ENCODE data around the gene IGDCC3.

The IGDCC3 gene

GRCh38 chr15:65386376-65386775, 8.6 kb upstream of the IGDCC3 start:
- no peak for DNase-seq

GRCh38 chr15:65385870-65386258, 8.1 kb upstream of the IGDCC3 start:
- no peak for DNase-seq

GRCh38 chr15:65384895-65385869, 7.4 kb upstream of the IGDCC3 start:
- DNase-seq: peak; percentile 89

GRCh38 chr15:65384505-65384894, 6.7 kb upstream of the IGDCC3 start:
- DNase-seq: no peak

GRCh38 chr15:65383991-65384390, 6.2 kb upstream of the IGDCC3 start:
- no peak for DNase-seq

- DNase-seq: no peak
Measured at GRCh38 chr15:65383456-65383855, 5.7 kb upstream of the IGDCC3 start.

GRCh38 chr15:65382921-65383320, 5.1 kb upstream of the IGDCC3 start:
- DNase-seq: no peak

GRCh38 chr15:65382146-65382491, 4.3 kb upstream of the IGDCC3 start:
- peak; percentile 66 for DNase-seq

GRCh38 chr15:65381445-65382145, 3.8 kb upstream of the IGDCC3 start:
- DNase-seq: no peak

GRCh38 chr15:65379986-65380385, 2.2 kb upstream of the IGDCC3 start:
- DNase-seq: no peak

GRCh38 chr15:65377105-65377975, 462 bp downstream of the IGDCC3 start:
- DNase-seq: peak; percentile 40

- peak; percentile 40 for DNase-seq
Measured at GRCh38 chr15:65376767-65377104, 1.1 kb downstream of the IGDCC3 start.

GRCh38 chr15:65375871-65376607, 1.8 kb downstream of the IGDCC3 start:
- DNase-seq: no peak

GRCh38 chr15:65374821-65375401, 2.9 kb downstream of the IGDCC3 start:
- DNase-seq: no peak

- no peak for DNase-seq
Measured at GRCh38 chr15:65374334-65374733, 3.5 kb downstream of the IGDCC3 start.

- DNase-seq: peak; percentile 69
Measured at GRCh38 chr15:65373163-65373651, 4.6 kb downstream of the IGDCC3 start.

GRCh38 chr15:65372787-65373067, 5.1 kb downstream of the IGDCC3 start:
- peak; percentile 97 for DNase-seq

- DNase-seq: no peak
Measured at GRCh38 chr15:65371976-65372786, 5.6 kb downstream of the IGDCC3 start.

- peak; percentile 25 for DNase-seq
Measured at GRCh38 chr15:65370885-65371284, 6.9 kb downstream of the IGDCC3 start.

- DNase-seq: no peak
Measured at GRCh38 chr15:65369651-65370050, 8.2 kb downstream of the IGDCC3 start.

GRCh38 chr15:65369212-65369547, 8.6 kb downstream of the IGDCC3 start:
- DNase-seq: no peak
